ENCODE results near the gene ANTXR2.

- no peak for TF ChIP-seq POLR2AphosphoS5 (IDR thresholded peaks at IDR 0.05; ENCODE audit: low read depth)
- TF ChIP-seq CTCF (IDR thresholded peaks at IDR 0.05; ENCODE audit: insufficient read depth, low read length), result no peak
Measured at GRCh38 chr4:79979785-79980437, 93.1 kb downstream of the ANTXR2 start.
